Activated B cell treated with CpG ODN at 0.5 μM for 24 hours (primary cell): ENCODE measurements around the gene PIP5K1C. TPM values are rescaled to one million over a fixed set of nuclear protein-coding genes. Genes with fewer than 3 reads are reported as not detected.

ENCODE experiments used
- ATAC-seq: fragments of 200-7000 bp; cut with Tn5 transposase; one replicate; pipeline ENCODE4 v1.10.0; 2021; ENCODE audit warnings: low read depth, mild to moderate bottlenecking, moderate library complexity
- CTCF ChIA-PET: fragments of 350-600 bp; sonication (Branson Sonifier 250); formaldehyde crosslinking; loops from one replicate; lab custom pipeline; 2021; ENCODE audit warnings: antibody characterized with exemption; lab: Charles Lee
- POLR2A ChIA-PET: fragments of 350-600 bp; sonication (Branson Sonifier 250); formaldehyde crosslinking; loops from one replicate; lab custom pipeline; 2021; ENCODE audit warnings: antibody characterized with exemption; lab: Charles Lee
- DNase-seq: peaks from one replicate; pipeline ENCODE4 v3.0.0; 2022
- H3K27ac Mint-ChIP-seq: one replicate; pipeline ENCODE4 v1.8.0; 2020; ENCODE audit warnings: mixed read lengths
- H3K27me3 Mint-ChIP-seq: one replicate; pipeline ENCODE4 v1.8.0; 2021; ENCODE audit warnings: mixed read lengths
- H3K36me3 Mint-ChIP-seq: one replicate; pipeline ENCODE4 v1.8.0; 2021; ENCODE audit warnings: low read depth, mixed read lengths
- H3K4me1 Mint-ChIP-seq: one replicate; pipeline ENCODE4 v1.8.0; 2021; ENCODE audit warnings: mixed read lengths
- H3K4me3 Mint-ChIP-seq: one replicate; pipeline ENCODE4 v1.8.0; 2020; ENCODE audit warnings: mild to moderate bottlenecking, mixed read lengths
- H3K9me3 Mint-ChIP-seq: one replicate; pipeline ENCODE4 v1.8.0; 2020; ENCODE audit warnings: mixed read lengths
- intact Hi-C: fragments of 100-400 bp; cut with micrococcal nuclease; formaldehyde crosslinking; loops from one replicate; pipeline ENCODE4 v1.15.1; 2024
- total RNA-seq: library from RNA; stranded (reverse); gene quantifications from 2 replicates; pipeline ENCODE4 v1.2.3, GENCODE V29; 2022
- TF ChIP-seq, protein P1 (sequence below): fragments of 200-600 bp; IDR thresholded peaks from one replicate; pipeline ENCODE4 v1.8.0; 2022; ENCODE audit warnings: antibody characterized with exemption, mild to moderate bottlenecking

Gene PIP5K1C
- total RNA-seq, 1 donor from 2014 or later: 31.1 TPM

DNA sequence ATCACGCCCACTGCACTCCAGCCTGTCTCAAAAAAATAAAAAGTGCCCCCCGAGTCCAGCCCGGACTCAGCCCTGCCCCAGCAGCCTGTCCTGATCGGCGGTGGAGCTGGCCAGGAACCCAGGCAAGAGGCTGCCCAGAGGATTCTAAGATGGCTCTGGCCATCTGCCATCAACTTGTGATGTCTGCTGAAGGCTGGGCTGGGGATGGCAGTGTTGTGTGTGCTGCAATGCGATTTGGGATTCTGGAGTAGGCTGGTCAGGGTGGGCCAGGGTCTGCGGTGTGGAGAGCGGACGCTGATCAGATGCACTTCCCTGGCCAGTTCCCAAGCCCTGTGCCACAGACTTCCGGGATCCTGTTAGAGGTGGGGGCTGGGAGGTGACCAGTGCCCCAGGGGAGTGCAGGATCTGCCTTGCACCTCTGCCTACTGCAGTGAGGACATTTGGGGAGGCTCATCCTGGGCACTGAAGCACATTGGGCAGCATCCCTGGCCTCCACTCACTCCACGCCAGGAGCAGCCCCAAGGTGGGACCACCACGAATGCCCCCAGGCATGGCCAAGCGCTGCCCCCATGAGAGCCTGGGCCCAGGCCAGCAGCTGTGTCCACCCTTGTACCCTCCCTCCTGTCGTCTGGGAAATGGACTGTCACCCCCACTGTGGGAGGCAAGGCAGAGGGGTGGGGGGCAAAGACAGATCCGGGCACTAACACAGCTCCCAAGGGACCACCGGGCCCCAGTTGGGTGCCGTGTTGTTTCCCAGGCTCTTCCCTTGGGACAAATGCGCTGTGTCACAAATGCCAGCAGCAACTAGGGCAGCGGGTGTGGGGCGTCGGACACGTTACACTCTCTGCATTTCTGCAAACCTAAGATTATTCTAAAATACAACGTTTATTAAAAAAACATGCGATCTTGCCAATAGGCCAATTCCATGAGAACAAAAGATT, 90.2 kb downstream of the PIP5K1C start:
- DNase-seq: no peak
- no peak for ATAC-seq
- no peaks in the 10 kb centered on the region for H3K9me3 Mint-ChIP-seq
- intact Hi-C loops: loop anchor here (5.0 kb wide), 1 partner anchor 53 kb away; the partner anchor contains the start of gene MFSD12
- H3K36me3 Mint-ChIP-seq: peaks cover 23% of the 10 kb centered on the region
- POLR2A ChIA-PET: no interaction called here
- TF ChIP-seq, protein P1, sequence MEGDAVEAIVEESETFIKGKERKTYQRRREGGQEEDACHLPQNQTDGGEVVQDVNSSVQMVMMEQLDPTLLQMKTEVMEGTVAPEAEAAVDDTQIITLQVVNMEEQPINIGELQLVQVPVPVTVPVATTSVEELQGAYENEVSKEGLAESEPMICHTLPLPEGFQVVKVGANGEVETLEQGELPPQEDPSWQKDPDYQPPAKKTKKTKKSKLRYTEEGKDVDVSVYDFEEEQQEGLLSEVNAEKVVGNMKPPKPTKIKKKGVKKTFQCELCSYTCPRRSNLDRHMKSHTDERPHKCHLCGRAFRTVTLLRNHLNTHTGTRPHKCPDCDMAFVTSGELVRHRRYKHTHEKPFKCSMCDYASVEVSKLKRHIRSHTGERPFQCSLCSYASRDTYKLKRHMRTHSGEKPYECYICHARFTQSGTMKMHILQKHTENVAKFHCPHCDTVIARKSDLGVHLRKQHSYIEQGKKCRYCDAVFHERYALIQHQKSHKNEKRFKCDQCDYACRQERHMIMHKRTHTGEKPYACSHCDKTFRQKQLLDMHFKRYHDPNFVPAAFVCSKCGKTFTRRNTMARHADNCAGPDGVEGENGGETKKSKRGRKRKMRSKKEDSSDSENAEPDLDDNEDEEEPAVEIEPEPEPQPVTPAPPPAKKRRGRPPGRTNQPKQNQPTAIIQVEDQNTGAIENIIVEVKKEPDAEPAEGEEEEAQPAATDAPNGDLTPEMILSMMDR: no peak
- H3K27ac Mint-ChIP-seq: no peak overlapping the region
- peaks cover 1% of the 10 kb centered on the region for H3K27me3 Mint-ChIP-seq
- H3K4me3 Mint-ChIP-seq: no peak overlapping the region
- H3K4me1 Mint-ChIP-seq: peaks cover 15% of the 10 kb centered on the region
- CTCF ChIA-PET: no interaction called here

DNA sequence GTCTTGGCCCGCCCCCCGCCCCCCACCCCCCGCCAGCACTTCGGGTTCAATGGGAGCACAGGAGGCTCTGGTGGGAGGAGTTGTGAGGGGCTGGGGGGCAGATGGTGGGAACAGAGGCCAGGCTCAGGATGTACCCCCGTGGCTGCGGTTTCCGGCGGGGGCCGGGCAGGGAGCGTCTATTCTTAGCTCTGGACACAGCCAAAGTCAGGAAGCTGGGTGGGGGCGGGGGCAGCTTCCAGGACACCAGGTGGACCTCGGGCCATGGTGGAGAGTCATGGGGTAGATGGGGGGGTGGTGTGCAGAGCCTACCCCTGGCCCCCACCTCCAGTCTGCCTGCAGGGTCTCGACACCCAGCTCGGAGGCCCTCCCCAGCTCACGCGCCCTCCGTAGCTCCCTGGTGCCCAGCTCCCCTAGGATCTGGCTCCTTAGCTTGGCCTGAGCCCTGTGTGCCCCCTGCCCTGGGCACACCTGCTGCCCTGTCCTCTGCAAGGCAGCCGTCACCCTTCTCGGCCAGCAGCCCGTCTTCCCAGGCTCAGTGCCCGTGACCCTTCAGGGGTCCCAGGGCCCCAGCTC, 91.4 kb downstream of the PIP5K1C start:
- H3K4me3 Mint-ChIP-seq: no peak overlapping the region
- intact Hi-C loops: loop anchor here (5.0 kb wide), 1 partner anchor 52 kb away; the partner anchor contains the start of gene MFSD12
- no peaks in the 10 kb centered on the region for H3K9me3 Mint-ChIP-seq
- CTCF ChIA-PET: interaction anchor here (1.6 kb wide), 1 partner anchor 14 kb away, joined by 3 read pairs; no protein-coding TSS in a partner anchor
- peaks cover 1% of the 10 kb centered on the region for H3K27me3 Mint-ChIP-seq
- TF ChIP-seq, protein P1: no peak
- ATAC-seq (no peak), DNase-seq (no peak)
- peaks cover 15% of the 10 kb centered on the region for H3K4me1 Mint-ChIP-seq
- H3K27ac Mint-ChIP-seq: no peak overlapping the region
- H3K36me3 Mint-ChIP-seq: peaks cover 22% of the 10 kb centered on the region
- POLR2A ChIA-PET: interaction anchor here (0.6 to 1.1 kb wide), 3 partner anchors 17 to 428 kb away, joined by 3 to 4 read pairs (median 3); no protein-coding TSS in a partner anchor

DNA sequence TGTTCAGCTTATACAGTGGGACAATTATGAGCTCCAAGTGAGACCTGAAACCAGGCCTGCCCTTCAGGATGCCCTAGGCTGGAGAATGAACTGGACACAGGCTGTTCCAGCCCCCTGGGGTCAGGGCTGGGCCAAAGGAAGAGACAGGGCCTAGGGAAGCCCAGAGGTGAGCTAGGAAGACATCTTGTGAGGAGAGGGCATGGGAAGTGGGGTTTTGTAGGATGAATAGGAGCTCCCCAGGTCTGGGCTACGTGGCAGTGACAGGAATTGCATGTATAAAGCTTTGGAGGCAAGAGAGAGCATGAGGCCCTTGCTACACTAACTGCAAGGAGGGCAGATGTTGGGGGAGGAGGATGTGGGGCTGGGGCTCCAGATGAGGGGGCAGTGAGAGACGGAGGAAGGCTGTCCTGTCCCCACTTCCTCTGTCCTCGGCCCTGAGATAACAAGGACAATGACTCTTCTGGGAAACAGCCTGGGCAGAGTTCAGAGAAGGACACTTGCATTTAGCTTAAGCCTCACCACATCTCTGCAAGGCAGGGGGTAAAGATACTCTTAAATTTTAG, 92.1 kb downstream of the PIP5K1C start:
- no peaks in the 10 kb centered on the region for H3K9me3 Mint-ChIP-seq
- POLR2A ChIA-PET: interaction anchor here (0.6 to 1.1 kb wide), 3 partner anchors 17 to 427 kb away, joined by 3 to 4 read pairs (median 3); no protein-coding TSS in a partner anchor
- H3K4me1 Mint-ChIP-seq: peaks cover 18% of the 10 kb centered on the region
- TF ChIP-seq, protein P1: no peak
- intact Hi-C loops: loop anchor here (5.0 kb wide), 1 partner anchor 51 kb away; the partner anchor contains the start of gene MFSD12
- no peak overlapping the region for H3K27ac Mint-ChIP-seq
- DNase-seq (no peak), ATAC-seq (no peak)
- peak overlapping the region; percentile 42 for H3K4me3 Mint-ChIP-seq
- H3K36me3 Mint-ChIP-seq: peaks cover 17% of the 10 kb centered on the region
- CTCF ChIA-PET: interaction anchor here (1.2 to 1.6 kb wide), 2 partner anchors 15 to 63 kb away, joined by 3 to 4 read pairs; no protein-coding TSS in a partner anchor
- H3K27me3 Mint-ChIP-seq: peaks cover 1% of the 10 kb centered on the region

DNA sequence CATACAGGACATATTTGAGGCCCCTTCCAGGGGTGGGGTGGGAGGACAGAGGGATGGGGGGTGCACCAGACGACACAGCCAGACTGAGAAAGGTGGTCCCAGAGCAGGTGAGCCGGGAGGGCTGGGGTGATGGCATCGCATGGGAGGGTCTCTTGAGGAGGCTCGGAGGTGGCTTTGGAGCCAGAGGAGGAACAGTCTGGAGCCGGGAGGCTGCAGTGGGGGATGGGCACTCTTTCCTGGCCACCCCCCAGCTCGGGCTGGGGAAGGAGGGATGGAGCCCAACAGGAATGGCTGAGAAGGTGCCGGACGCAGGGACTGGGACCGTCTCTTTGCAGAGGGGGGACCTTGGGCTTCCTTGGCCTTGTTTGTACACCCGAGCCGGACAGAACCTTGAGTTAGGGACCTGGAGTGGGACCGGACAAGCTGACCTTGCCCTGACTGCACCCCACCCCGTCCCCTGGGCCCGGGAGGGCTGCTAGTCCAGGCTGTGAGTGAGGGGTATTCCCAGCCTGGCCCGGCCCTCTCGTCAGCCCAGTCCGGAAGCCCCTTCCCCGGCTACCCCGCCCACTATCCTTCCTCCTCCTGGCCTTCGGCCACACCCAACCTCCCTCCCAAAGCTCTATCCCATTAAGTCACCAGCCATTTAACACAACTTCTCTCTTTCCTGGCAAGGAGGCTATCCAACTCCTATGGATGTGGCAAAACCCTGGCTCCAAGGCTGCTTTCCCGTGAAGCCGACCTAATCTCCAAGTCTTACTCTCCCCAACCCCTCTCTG, 92.8 kb downstream of the PIP5K1C start:
- Mint-ChIP-seq H3K4me3 (peak overlapping the region; percentile 65), H3K9me3 (no peaks in the 10 kb centered on the region), H3K27me3 (peaks cover 1% of the 10 kb centered on the region), H3K27ac (no peak overlapping the region), H3K4me1 (peaks cover 18% of the 10 kb centered on the region), H3K36me3 (peaks cover 15% of the 10 kb centered on the region)
- ChIA-PET CTCF (interaction anchor here (0.9 to 1.6 kb wide), 3 partner anchors 15 to 62 kb away, joined by 3 to 4 read pairs (median 3); no protein-coding TSS in a partner anchor), POLR2A (interaction anchor here (0.6 kb wide), 1 partner anchor 23 kb away, joined by 4 read pairs; no protein-coding TSS in a partner anchor)
- no peak for ATAC-seq
- no peak for DNase-seq
- TF ChIP-seq, protein P1: no peak
- intact Hi-C loops: loop anchor here (5.0 kb wide), 1 partner anchor 50 kb away; the partner anchor contains the start of gene MFSD12
